ENCODE data around the gene IFNAR1.
"Not testable (repeated sequence)": the region's sequence is repeated elsewhere in the genome, so short reads cannot be mapped to it uniquely, and the experiment has no call there.

GRCh38 chr21:33363911-33364609, 39.3 kb downstream of the IFNAR1 start:
- not testable (repeated sequence) for TF ChIP-seq CHD1 (IDR thresholded peaks at IDR 0.05; ENCODE audit: low read depth, low read length); CTCF (IDR thresholded peaks at IDR 0.05; ENCODE audit: control extremely low read depth in 1 of 3, insufficient read depth in 1 of 3, low read depth in 1 of 3, low read length in 3 of 3); SIN3A (conservative IDR thresholded peaks at IDR 0.05 in 1 of 2, IDR thresholded peaks at IDR 0.05 in 1 of 2; ENCODE audit: low read depth in 1 of 2, low read length in 2 of 2); KDM5A (IDR thresholded peaks at IDR 0.05; ENCODE audit: low read length); EP300 (IDR thresholded peaks at IDR 0.05; ENCODE audit: borderline replicate concordance in 1 of 2, low read depth in 2 of 2, low read length in 2 of 2); ZNF274 (IDR thresholded peaks at IDR 0.05; ENCODE audit: borderline replicate concordance, extremely low read depth, low read length)
- TF ChIP-seq, protein P1, sequence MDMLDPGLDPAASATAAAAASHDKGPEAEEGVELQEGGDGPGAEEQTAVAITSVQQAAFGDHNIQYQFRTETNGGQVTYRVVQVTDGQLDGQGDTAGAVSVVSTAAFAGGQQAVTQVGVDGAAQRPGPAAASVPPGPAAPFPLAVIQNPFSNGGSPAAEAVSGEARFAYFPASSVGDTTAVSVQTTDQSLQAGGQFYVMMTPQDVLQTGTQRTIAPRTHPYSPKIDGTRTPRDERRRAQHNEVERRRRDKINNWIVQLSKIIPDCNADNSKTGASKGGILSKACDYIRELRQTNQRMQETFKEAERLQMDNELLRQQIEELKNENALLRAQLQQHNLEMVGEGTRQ (IDR thresholded peaks at IDR 0.05; ENCODE audit: low read length): not testable (repeated sequence)
